ENCODE measurements around the gene B4GAT1. TPM values are rescaled to one million over a fixed set of nuclear protein-coding genes. Genes with fewer than 3 reads are reported as not detected.

The B4GAT1 gene
- total and polyA plus RNA-seq, 10 of the 15 experiments (the other 5 are each of a cell fraction or from before 2014, with no cell fraction given), result 0.55 to 11.1 (median 4.3) TPM

DNA sequence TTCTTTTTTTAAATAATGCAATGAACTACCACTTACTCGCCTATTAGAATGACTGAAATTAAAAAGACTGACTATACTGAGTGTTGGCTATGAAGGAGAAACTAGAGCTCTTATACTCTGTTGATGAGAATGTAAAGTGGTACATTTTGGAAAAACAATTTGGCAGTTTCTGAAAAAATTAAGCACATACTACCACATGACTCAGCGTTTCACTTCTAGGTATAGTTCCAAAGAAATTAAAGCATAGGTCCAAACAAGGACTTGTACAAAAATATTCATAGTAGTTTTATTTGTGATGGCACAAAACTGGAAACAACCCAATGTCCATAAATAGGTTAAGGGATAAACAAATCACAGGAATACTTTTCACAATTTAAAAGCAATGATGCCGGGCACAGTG lies 46.5 kb upstream of the B4GAT1 start:
- in situ Hi-C loops (cut with MboI), result no loop called here
- DNase-seq (ENCODE audit: low read depth, low spot score) (no peak), ATAC-seq (no peak), FAIRE-seq (no peak)
- ChIA-PET RAD21 (ENCODE audit: unreplicated experiment) (interaction anchor here (1.2 kb wide), 1 partner anchor 275 kb away, joined by 4 read pairs; no protein-coding TSS in a partner anchor), SMC1A (ENCODE audit: uncharacterized antibody, unreplicated experiment) (interaction anchor here (1.9 kb wide), 1 partner anchor 82 kb away, joined by 5 read pairs; no protein-coding TSS in a partner anchor), CTCF (interaction anchor here (0.9 to 2.7 kb wide), 4 partner anchors 8 to 86 kb away, joined by 3 to 13 read pairs (median 5); partner anchors contain the start of gene DPP3), POLR2A (interaction anchor here (0.6 kb wide), 1 partner anchor 259 kb away, joined by 3 read pairs; no protein-coding TSS in a partner anchor)
- Histone ChIP-seq H3K79me2 (ENCODE audit: control insufficient read depth, insufficient read depth, low read length) (no peaks in the 10 kb centered on the region), H3K4me3 (no peak overlapping the region), H3K9me3 (replicated peaks; ENCODE audit: control insufficient read depth, insufficient read depth, low read length) (no peaks in the 10 kb centered on the region), H3K4me2 (ENCODE audit: control insufficient read depth, insufficient read depth) (no peak overlapping the region), H3K4me1 (ENCODE audit: control insufficient read depth, insufficient read depth, low read length) (no peaks in the 10 kb centered on the region), H4K20me1 (ENCODE audit: control insufficient read depth, insufficient read depth) (no peaks in the 10 kb centered on the region), H3K27ac (ENCODE audit: control insufficient read depth, insufficient read depth) (no peak overlapping the region), H3K36me3 (ENCODE audit: control insufficient read depth in 2 of 2, insufficient read depth in 2 of 2, low read length in 1 of 2) (no peaks in the 10 kb centered on the region), H3K9ac (ENCODE audit: control insufficient read depth, insufficient read depth, low read length) (no peak overlapping the region), H2AFZ (ENCODE audit: control insufficient read depth, low read depth, low read length) (no peak overlapping the region), H3K27me3 (replicated peaks in 1 of 2; ENCODE audit: control insufficient read depth in 2 of 2, insufficient read depth in 2 of 2, low read length in 1 of 2) (no peaks in the 10 kb centered on the region)
- intact Hi-C loops (cut with micrococcal nuclease; ENCODE audit: unreplicated experiment), result no loop called here
- WGBS (ENCODE audit: insufficient coverage, insufficient replicate concordance, low lambda C conversion rate, missing lambda C conversion rate), result 53% methylated on average over 3 of the region's 3 CpGs
- TF ChIP-seq EZH2 (IDR thresholded peaks at IDR 0.05; ENCODE audit: borderline replicate concordance, control insufficient read depth, low read depth, low read length) (no peak), SUPT20H (IDR thresholded peaks at IDR 0.05; ENCODE audit: borderline replicate concordance, control insufficient read depth, low read depth, low read length) (no peak), EED (IDR thresholded peaks at IDR 0.05; ENCODE audit: low read depth) (no peak)
- TF ChIP-seq, protein P1, sequence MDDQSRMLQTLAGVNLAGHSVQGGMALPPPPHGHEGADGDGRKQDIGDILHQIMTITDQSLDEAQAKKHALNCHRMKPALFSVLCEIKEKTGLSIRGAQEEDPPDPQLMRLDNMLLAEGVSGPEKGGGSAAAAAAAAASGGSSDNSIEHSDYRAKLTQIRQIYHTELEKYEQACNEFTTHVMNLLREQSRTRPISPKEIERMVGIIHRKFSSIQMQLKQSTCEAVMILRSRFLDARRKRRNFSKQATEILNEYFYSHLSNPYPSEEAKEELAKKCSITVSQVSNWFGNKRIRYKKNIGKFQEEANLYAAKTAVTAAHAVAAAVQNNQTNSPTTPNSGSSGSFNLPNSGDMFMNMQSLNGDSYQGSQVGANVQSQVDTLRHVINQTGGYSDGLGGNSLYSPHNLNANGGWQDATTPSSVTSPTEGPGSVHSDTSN (IDR thresholded peaks at IDR 0.05; ENCODE audit: insufficient replicate concordance, low read depth, low read length), result no peak
- TF ChIP-seq, protein P2, sequence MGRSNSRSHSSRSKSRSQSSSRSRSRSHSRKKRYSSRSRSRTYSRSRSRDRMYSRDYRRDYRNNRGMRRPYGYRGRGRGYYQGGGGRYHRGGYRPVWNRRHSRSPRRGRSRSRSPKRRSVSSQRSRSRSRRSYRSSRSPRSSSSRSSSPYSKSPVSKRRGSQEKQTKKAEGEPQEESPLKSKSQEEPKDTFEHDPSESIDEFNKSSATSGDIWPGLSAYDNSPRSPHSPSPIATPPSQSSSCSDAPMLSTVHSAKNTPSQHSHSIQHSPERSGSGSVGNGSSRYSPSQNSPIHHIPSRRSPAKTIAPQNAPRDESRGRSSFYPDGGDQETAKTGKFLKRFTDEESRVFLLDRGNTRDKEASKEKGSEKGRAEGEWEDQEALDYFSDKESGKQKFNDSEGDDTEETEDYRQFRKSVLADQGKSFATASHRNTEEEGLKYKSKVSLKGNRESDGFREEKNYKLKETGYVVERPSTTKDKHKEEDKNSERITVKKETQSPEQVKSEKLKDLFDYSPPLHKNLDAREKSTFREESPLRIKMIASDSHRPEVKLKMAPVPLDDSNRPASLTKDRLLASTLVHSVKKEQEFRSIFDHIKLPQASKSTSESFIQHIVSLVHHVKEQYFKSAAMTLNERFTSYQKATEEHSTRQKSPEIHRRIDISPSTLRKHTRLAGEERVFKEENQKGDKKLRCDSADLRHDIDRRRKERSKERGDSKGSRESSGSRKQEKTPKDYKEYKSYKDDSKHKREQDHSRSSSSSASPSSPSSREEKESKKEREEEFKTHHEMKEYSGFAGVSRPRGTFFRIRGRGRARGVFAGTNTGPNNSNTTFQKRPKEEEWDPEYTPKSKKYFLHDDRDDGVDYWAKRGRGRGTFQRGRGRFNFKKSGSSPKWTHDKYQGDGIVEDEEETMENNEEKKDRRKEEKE (IDR thresholded peaks at IDR 0.05), result no peak
- no TSS peak for BruUV-seq (replicated peaks)
